Measurements from ENCODE around the gene NUP214. TPM values are rescaled to one million over a fixed set of nuclear protein-coding genes. Genes with fewer than 3 reads are reported as not detected.
A peak's percentile ranks its signal among the peaks of the same experiment; 100 is the strongest.

The NUP214 gene
- total RNA-seq, 1 experiment from 2014 or later: 41.9 TPM

DNA sequence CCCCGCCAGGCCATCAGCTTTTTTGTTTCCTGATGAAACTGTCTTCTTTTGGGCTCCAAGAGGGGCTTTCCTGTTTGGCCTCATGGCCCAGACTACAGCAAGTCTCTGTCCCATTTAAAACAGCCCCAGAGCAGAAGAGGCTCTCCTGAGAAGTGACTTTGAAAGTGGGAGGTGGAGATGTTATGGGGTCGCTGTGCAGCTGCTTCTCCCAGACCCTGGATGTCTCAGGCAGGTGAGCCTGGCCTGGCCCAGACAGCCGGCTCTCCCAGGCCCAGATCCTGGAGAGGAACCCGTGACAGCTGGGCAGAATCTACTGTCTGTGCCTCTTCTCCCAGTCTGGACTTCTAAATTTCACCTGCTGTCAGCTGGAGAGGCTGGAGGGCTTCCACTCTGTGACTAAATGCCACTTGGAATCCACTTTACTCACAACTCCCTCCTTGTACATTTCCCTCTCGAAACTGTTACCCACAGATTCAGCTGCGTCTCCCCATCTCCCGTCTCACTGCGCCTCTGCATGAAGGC, 130.4 kb downstream of the NUP214 start:
- Histone ChIP-seq H3K27me3 (ENCODE audit: low read length) (no peaks in the 10 kb centered on the region), H3K9me2 (replicated peaks; ENCODE audit: insufficient read depth, low read length) (no peaks in the 10 kb centered on the region), H3K4me1 (ENCODE audit: low read length) (peaks cover 56% of the 10 kb centered on the region), H2AFZ (ENCODE audit: low read length) (no peak overlapping the region), H3K36me3 (ENCODE audit: insufficient read depth, low read length) (no peaks in the 10 kb centered on the region), H3K9me3 (ENCODE audit: low read length) (no peaks in the 10 kb centered on the region), H3K4me3 (ENCODE audit: low read length) (peak overlapping the region; percentile 66), H3K4me2 (ENCODE audit: low read depth, low read length, poor library complexity, severe bottlenecking) (peak overlapping the region; percentile 82), H4K20me1 (ENCODE audit: insufficient read depth, low read depth, low read length) (no peaks in the 10 kb centered on the region), H3K79me2 (ENCODE audit: low read length) (no peaks in the 10 kb centered on the region; the same call in 1 of the 2 replicates), H3K27ac (ENCODE audit: low read length) (peak overlapping the region; percentile 98), H3K9ac (ENCODE audit: low read length) (peak overlapping the region; percentile 85)
- peak; percentile 57 for DNase-seq

DNA sequence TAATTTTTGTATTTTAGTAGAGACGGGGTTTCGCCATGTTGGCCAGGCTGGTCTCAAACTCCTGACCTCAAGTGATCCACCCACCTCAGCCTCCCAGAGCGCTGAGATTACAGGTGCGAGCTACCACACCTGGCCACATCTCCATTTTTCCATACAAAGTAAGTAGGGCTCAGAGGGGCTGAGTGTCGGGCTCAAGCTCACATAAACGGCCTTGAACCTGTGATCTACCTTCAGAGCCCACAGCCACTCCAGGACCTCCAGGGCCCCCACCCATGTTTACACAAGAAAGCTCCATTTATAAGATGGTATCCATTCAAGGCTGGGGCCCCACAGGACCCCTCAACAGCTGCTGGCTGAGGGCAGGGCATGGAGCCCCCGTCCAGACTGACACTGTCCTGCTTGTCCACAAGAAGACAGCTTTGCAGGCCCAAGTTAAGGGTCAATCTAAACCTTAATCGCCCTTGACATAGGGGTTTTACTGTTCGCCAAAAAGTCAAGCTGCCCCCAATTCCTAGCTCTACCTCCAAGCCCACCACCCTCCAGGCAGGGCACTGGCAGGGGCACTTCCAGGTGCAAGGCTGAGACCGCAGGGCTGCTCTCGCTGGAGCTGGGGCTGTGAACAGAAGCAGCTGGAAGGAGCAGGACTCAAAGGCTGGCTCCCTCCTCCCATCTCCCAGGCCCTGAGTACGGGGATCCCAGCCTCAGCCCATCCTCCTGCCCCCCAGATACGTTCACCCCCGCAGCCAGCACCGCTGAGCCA, 132.1 kb downstream of the NUP214 start:
- Histone ChIP-seq H3K27me3 (ENCODE audit: low read length) (no peaks in the 10 kb centered on the region), H2AFZ (ENCODE audit: low read length) (no peak overlapping the region), H3K27ac (ENCODE audit: low read length) (peak overlapping the region; percentile 98; the same call in 1 of the 2 replicates), H3K9me3 (ENCODE audit: low read length) (no peaks in the 10 kb centered on the region), H3K4me1 (ENCODE audit: low read length) (peaks cover 51% of the 10 kb centered on the region), H3K36me3 (ENCODE audit: insufficient read depth, low read length) (no peaks in the 10 kb centered on the region), H3K79me2 (ENCODE audit: low read length) (peaks cover 2% of the 10 kb centered on the region), H3K4me2 (ENCODE audit: low read depth, low read length, poor library complexity, severe bottlenecking) (peak overlapping the region; percentile 82), H3K4me3 (ENCODE audit: low read length) (no peak overlapping the region), H4K20me1 (ENCODE audit: insufficient read depth, low read depth, low read length) (no peaks in the 10 kb centered on the region), H3K9me2 (replicated peaks; ENCODE audit: insufficient read depth, low read length) (no peaks in the 10 kb centered on the region), H3K9ac (ENCODE audit: low read length) (0 out of 2 replicates have a peak overlapping the region, but pooled peaks have one; percentile 13)
- DNase-seq: no peak

DNA sequence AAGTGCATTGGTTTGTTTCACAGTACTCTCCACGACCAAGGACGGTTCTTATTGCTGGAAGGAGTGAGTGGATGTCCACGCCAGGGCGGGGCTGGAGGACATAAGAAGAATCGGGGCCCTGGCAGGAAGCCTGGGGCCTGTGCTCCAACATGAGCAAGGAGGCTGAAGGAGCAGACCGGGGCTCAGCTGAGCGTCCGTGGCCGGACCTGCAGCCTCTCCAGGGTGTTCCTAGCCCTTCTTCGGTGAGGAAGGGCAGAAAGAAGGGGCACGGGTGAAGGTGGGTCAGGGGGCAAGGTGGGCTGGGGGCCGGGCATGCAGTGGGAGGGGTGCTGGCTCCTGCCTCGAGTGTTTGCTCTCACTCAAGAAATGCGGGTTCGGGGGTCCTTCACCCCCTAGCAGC, 132.8 kb downstream of the NUP214 start:
- no peaks in the 10 kb centered on the region for H4K20me1 ChIP-seq (ENCODE audit: insufficient read depth, low read depth, low read length)
- no peaks in the 10 kb centered on the region for H3K9me3 ChIP-seq (ENCODE audit: low read length)
- H2AFZ ChIP-seq (ENCODE audit: low read length): no peak overlapping the region
- H3K36me3 ChIP-seq (ENCODE audit: insufficient read depth, low read length): no peaks in the 10 kb centered on the region
- peaks cover 7% of the 10 kb centered on the region for H3K79me2 ChIP-seq (ENCODE audit: low read length)
- no peak overlapping the region for H3K4me2 ChIP-seq (ENCODE audit: low read depth, low read length, poor library complexity, severe bottlenecking)
- no peak overlapping the region for H3K9ac ChIP-seq (ENCODE audit: low read length)
- no peak for DNase-seq
- H3K9me2 ChIP-seq (replicated peaks; ENCODE audit: insufficient read depth, low read length): no peaks in the 10 kb centered on the region
- no peak overlapping the region for H3K27ac ChIP-seq (ENCODE audit: low read length)
- H3K4me1 ChIP-seq (ENCODE audit: low read length): peaks cover 50% of the 10 kb centered on the region
- H3K27me3 ChIP-seq (ENCODE audit: low read length): no peaks in the 10 kb centered on the region
- H3K4me3 ChIP-seq (ENCODE audit: low read length): no peak overlapping the region

DNA sequence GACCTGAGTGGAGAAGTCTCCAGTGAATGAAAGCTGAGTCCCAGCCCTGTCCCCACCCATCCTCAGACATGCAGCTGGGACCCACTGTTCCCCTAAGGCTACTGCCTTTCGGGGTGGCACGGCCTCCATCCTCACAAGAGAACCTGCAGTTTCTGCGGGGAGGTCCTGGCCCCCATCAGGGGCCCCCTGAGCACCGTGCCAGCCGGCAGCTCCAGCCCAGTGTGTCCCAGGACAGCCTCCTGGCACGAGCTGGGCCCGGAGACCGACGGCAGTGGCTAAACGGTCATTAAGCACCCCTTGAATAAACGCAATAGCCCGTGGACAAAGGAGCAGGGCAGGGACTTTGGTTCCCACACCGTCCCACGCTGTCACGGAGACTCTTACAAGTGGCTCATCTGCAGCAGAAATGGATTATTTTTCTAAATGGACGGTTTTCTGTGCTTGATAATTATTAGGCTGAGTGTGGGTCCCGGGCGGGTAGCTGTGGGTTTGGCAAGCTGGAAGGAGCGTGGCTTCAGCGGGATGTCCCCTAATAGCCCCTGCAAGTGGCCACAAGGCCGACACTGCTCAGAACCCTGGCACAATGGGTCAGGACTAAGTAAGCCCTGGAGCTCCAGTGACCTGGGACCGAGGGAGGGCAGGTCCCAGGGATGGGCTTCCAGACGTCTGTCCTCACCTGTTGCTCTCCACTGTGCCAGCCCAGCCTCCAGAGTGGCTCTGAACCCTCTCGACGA, 133.5 kb downstream of the NUP214 start:
- peaks cover 47% of the 10 kb centered on the region for H3K4me1 ChIP-seq (ENCODE audit: low read length)
- no peaks in the 10 kb centered on the region for H4K20me1 ChIP-seq (ENCODE audit: insufficient read depth, low read depth, low read length)
- no peaks in the 10 kb centered on the region for H3K9me2 ChIP-seq (replicated peaks; ENCODE audit: insufficient read depth, low read length)
- H3K27me3 ChIP-seq (ENCODE audit: low read length): no peaks in the 10 kb centered on the region
- no peak overlapping the region for H3K9ac ChIP-seq (ENCODE audit: low read length)
- peaks cover 10% of the 10 kb centered on the region for H3K79me2 ChIP-seq (ENCODE audit: low read length)
- no peak overlapping the region for H2AFZ ChIP-seq (ENCODE audit: low read length)
- H3K4me3 ChIP-seq (ENCODE audit: low read length): no peak overlapping the region
- no peak for DNase-seq
- no peak overlapping the region for H3K4me2 ChIP-seq (ENCODE audit: low read depth, low read length, poor library complexity, severe bottlenecking)
- H3K27ac ChIP-seq (ENCODE audit: low read length): no peak overlapping the region
- H3K9me3 ChIP-seq (ENCODE audit: low read length): no peaks in the 10 kb centered on the region
- H3K36me3 ChIP-seq (ENCODE audit: insufficient read depth, low read length): no peaks in the 10 kb centered on the region

DNA sequence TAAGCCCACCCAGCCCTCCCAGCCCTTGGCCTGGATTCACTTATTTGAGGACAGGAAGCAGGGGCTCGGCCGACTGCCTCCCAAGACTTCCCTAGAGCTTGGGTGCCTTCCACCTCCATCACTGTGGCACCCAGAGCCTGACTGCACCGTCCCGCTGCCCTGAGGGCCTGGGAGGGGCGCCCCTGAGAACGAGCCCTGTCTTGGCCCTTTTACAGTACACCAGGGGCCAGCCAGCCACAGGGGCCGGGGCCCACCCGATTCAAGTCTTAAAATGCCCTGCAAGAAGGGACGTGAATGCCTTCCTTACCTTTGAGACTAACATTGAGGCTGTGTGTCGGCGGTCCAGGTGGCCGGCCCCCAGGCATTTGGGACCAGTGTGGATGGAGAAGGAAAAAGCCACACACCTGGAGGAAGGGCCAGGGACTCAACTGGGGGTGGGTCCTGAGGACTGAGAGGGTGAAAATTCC, 134.1 kb downstream of the NUP214 start:
- Histone ChIP-seq H4K20me1 (ENCODE audit: insufficient read depth, low read depth, low read length) (no peaks in the 10 kb centered on the region), H3K27me3 (ENCODE audit: low read length) (no peaks in the 10 kb centered on the region), H3K9me3 (ENCODE audit: low read length) (no peaks in the 10 kb centered on the region), H3K36me3 (ENCODE audit: insufficient read depth, low read length) (no peaks in the 10 kb centered on the region), H3K4me3 (ENCODE audit: low read length) (no peak overlapping the region), H3K9me2 (replicated peaks; ENCODE audit: insufficient read depth, low read length) (no peaks in the 10 kb centered on the region), H3K4me1 (ENCODE audit: low read length) (peaks cover 46% of the 10 kb centered on the region), H3K9ac (ENCODE audit: low read length) (no peak overlapping the region), H3K79me2 (ENCODE audit: low read length) (peaks cover 16% of the 10 kb centered on the region), H3K27ac (ENCODE audit: low read length) (no peak overlapping the region), H3K4me2 (ENCODE audit: low read depth, low read length, poor library complexity, severe bottlenecking) (no peak overlapping the region), H2AFZ (ENCODE audit: low read length) (no peak overlapping the region)
- DNase-seq: no peak

DNA sequence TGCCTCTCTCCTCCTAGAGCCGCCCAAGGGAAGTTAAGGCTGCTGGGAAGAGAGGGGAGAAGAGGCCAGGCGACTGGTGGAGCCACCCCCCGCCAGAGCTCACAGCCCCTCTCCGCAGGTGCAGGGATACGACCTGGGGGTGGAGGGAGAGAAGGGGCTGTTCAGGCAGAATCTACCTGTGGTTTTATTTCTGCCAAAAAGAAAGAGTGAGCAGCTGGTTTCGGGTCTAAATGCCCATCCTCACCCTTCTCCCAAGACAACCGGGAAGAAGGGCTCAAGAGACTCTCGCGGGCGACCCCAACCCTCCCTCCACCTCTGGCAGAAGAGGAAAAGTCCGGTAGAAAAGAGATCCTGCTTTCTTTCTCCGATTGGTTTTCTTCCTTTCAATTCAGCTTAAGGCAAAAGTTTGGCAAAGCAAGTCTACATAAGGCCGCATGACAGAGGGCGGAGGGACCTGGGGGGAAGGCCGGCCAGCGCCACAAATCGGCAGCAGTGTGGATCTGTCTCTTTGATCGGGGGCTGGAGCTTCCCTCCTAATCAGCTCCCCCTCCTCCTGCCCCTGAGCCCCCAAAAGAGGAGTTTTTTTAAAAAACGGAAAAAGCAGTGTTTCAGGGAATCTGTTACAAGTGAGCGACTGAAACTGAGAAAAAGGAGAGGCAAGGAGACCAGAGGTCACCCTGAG, 134.7 kb downstream of the NUP214 start:
- no peaks in the 10 kb centered on the region for H3K36me3 ChIP-seq (ENCODE audit: insufficient read depth, low read length)
- no peaks in the 10 kb centered on the region for H3K27me3 ChIP-seq (ENCODE audit: low read length)
- H3K9ac ChIP-seq (ENCODE audit: low read length): no peak overlapping the region
- no peaks in the 10 kb centered on the region for H4K20me1 ChIP-seq (ENCODE audit: insufficient read depth, low read depth, low read length)
- no peak for DNase-seq
- peaks cover 22% of the 10 kb centered on the region for H3K79me2 ChIP-seq (ENCODE audit: low read length)
- H3K27ac ChIP-seq (ENCODE audit: low read length): no peak overlapping the region
- no peak overlapping the region for H3K4me3 ChIP-seq (ENCODE audit: low read length)
- peaks cover 40% of the 10 kb centered on the region for H3K4me1 ChIP-seq (ENCODE audit: low read length)
- no peak overlapping the region for H3K4me2 ChIP-seq (ENCODE audit: low read depth, low read length, poor library complexity, severe bottlenecking)
- H2AFZ ChIP-seq (ENCODE audit: low read length): no peak overlapping the region
- no peaks in the 10 kb centered on the region for H3K9me3 ChIP-seq (ENCODE audit: low read length)
- H3K9me2 ChIP-seq (replicated peaks; ENCODE audit: insufficient read depth, low read length): no peaks in the 10 kb centered on the region

DNA sequence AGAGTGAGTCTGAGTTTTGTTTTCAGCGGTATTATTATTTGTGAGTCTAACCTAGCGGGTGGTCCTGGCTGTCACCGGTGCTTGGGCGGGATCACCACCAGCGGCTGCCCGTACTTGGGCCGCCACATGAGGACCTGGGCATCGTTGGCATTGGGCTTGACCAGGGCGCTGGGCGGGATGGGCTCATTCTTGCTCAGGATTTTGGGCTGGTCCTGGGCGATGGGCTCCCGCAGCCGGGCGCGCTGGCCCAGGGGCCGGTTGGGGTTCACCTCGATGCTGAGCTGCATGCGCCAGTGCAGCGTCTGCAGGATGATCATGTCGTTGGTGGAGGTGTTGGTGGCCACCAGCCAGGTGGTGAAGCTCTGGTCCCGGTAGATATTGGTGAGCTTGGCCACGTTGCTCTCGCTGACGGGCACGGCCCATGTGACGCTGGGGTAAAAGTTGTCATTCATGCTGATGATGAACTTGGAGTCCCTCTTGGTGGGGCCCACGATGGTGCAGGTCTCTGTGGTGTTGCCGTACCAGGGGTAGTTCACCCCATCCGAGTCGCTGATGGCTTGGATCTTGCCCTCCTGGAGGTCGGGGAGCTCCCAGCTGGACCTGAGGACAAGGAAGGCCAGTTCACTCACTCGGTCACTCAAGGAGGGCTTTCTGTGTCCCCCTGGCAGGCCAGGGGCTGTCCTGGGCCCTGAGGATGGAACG, 135.5 kb downstream of the NUP214 start:
- no peak for DNase-seq
- H3K79me2 ChIP-seq (ENCODE audit: low read length): peaks cover 30% of the 10 kb centered on the region
- H3K27me3 ChIP-seq (ENCODE audit: low read length): no peaks in the 10 kb centered on the region
- peaks cover 32% of the 10 kb centered on the region for H3K4me1 ChIP-seq (ENCODE audit: low read length)
- H3K9me3 ChIP-seq (ENCODE audit: low read length): no peaks in the 10 kb centered on the region
- H3K36me3 ChIP-seq (ENCODE audit: insufficient read depth, low read length): no peaks in the 10 kb centered on the region
- H3K9me2 ChIP-seq (replicated peaks; ENCODE audit: insufficient read depth, low read length): no peaks in the 10 kb centered on the region
- no peak overlapping the region for H3K4me2 ChIP-seq (ENCODE audit: low read depth, low read length, poor library complexity, severe bottlenecking)
- H3K9ac ChIP-seq (ENCODE audit: low read length): no peak overlapping the region
- H3K4me3 ChIP-seq (ENCODE audit: low read length): no peak overlapping the region
- no peak overlapping the region for H2AFZ ChIP-seq (ENCODE audit: low read length)
- no peak overlapping the region for H3K27ac ChIP-seq (ENCODE audit: low read length)
- no peaks in the 10 kb centered on the region for H4K20me1 ChIP-seq (ENCODE audit: insufficient read depth, low read depth, low read length)

Measured in Karpas-422 (cell line).